Measurements from ENCODE around the gene TMEM184C.

GRCh38 chr4:147587041-147587440, 30.2 kb upstream of the TMEM184C start:
- TF ChIP-seq, protein P1, sequence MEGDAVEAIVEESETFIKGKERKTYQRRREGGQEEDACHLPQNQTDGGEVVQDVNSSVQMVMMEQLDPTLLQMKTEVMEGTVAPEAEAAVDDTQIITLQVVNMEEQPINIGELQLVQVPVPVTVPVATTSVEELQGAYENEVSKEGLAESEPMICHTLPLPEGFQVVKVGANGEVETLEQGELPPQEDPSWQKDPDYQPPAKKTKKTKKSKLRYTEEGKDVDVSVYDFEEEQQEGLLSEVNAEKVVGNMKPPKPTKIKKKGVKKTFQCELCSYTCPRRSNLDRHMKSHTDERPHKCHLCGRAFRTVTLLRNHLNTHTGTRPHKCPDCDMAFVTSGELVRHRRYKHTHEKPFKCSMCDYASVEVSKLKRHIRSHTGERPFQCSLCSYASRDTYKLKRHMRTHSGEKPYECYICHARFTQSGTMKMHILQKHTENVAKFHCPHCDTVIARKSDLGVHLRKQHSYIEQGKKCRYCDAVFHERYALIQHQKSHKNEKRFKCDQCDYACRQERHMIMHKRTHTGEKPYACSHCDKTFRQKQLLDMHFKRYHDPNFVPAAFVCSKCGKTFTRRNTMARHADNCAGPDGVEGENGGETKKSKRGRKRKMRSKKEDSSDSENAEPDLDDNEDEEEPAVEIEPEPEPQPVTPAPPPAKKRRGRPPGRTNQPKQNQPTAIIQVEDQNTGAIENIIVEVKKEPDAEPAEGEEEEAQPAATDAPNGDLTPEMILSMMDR (conservative IDR thresholded peaks at IDR 0.05): no peak
- TF ChIP-seq ZFX (IDR thresholded peaks at IDR 0.05): no peak

Data from C4-2B (cell line).